COLO668 (cell line): ENCODE data around the gene BBS4.

Source experiments
- DNase-seq: peaks from one replicate; lab custom pipeline; 2025; ENCODE audit not compliant: unreplicated experiment; lab: John Stamatoyannopoulos, UW

BBS4 gene

DNA sequence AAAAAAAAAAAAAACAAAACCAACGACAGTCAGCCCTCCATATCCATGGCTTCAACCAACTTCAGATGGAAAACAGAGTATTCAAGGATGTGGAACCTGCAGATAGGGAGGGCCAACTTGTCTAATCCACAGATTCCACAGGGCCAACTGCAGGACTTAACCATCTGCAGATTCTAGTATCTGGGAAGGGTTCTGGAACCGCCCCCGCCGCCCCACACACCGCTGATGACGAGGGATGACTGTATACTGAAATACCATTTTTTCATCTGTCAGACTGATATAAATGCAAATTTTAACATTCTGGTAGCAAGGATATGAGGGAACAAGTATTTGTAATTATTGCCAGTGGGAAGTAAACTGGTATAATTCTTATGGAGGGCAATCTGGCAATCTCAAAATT, 68.1 kb downstream of the BBS4 start:
- no peak for DNase-seq

DNA sequence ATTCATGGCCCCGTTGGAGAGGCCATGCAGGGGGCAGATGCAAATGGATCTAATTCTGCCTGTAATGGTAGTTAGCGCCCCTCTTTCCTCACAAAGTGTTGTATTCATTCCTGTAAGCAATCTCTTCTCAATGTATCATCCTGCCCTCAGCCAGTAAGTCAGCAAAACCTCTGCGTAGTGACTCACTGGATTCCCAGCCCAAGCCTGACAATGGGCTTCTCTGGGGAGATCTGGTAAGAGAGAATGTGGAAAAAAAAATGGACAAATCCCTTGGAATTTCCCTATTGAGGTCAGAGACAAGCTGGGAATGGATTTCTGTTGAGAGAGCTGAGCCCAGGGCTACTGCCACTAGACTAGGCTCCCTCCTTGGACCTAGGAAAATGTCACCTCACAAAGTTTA, 72.2 kb downstream of the BBS4 start:
- DNase-seq = no peak

- DNase-seq = no peak
These were observed 74.7 kb downstream of the BBS4 start for GRCh38 chr15:72760590-72761260.

GRCh38 chr15:72764656-72765055, 78.6 kb downstream of the BBS4 start:
- no peak for DNase-seq

DNA sequence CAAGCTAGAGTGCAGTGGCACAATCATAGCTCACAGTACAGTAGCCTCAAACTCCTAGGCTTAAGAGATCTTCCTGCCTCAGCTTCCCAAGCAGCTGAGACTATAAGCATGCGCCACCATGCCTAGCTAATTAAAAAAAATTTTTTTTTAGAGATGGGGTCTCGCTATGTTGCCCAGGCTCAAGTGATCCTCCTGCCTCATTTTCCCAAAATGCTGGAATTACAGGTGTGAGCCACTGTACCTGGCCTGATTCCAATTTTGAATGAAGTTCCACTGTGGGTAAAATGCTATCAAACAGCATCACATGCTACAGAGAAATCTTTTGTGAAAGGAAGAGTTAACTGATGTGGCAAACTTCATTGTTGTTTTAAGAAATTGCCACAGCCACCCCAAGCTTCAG, 80.0 kb downstream of the BBS4 start:
- no peak for DNase-seq

DNA sequence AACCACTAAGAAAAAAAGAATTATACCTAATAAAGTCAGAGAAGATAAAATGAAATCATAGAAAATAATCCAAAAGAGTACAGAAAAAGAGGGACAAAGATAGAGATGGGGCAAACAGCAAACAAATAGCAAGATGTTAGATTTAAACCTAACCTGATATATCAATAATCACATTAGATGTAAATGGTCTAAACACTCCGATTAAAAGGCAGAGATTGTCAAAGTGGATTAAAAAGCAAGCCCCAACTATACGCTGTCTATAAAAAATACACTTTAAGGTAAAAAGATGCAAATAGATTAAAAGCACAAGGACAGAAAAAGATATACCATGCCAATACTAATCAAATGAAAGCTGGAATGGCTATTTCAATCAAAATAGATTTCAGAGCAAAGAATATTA, 80.8 kb downstream of the BBS4 start:
- DNase-seq = no peak

DNA sequence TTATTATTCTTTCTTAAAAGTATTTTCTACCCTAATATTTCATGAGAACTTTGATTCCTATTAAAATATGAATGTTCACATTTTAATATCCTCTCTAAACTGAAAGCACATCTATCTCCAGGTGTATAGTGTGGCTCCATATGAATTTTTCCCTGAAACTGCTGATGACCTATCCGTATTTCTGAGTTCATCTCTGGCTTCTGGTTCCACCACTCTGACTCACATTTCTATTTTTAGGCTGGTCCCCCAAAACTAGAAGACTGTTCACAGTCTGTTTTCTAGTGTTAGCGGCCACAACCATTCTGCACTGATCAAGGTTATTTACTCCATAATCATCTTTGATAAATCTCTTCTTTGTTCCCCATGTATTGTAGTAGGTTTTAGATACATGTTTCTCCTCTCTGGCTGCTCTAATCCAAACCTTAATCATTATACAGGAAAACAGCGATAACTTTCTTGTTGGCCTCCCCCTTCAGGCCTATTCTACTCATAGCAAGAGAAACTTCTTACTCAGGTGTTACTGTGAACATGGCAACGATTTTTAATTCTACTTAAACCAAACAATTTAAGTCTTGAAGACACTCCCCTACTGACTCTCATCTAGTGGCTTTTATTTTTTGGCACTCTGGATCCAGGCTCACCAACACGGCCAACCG, 84.8 kb downstream of the BBS4 start:
- no peak for DNase-seq

GRCh38 chr15:72771329-72771725, 85.3 kb downstream of the BBS4 start:
- DNase-seq = no peak

- no peak for DNase-seq
These were observed 88.8 kb downstream of the BBS4 start for GRCh38 chr15:72774696-72775383.

GRCh38 chr15:72778796-72779195, 92.8 kb downstream of the BBS4 start:
- DNase-seq = no peak

DNA sequence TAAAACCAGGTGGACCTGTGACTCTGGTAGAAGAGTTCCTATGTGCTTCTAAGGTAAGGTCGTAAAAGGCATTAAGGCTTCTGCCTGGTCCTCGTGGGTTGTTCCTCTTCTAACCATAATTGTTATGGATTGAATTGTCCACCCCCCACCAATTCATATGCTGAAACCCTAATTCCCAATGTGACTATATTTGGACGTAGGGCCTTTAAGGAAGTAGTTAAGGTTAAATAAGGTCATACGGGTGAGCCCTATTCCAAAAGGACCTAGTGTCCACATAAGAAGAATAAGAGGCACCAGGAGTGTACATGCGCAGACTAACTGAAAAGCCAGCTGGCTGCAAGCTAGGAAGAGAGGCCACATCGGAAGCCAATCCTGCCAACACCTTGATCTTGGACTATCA, 95.6 kb downstream of the BBS4 start:
- no peak for DNase-seq

- no peak for DNase-seq
These were observed 96.4 kb downstream of the BBS4 start for GRCh38 chr15:72782274-72783003.

- no peak for DNase-seq
These were observed 97.1 kb downstream of the BBS4 start for GRCh38 chr15:72783004-72783639.

DNA sequence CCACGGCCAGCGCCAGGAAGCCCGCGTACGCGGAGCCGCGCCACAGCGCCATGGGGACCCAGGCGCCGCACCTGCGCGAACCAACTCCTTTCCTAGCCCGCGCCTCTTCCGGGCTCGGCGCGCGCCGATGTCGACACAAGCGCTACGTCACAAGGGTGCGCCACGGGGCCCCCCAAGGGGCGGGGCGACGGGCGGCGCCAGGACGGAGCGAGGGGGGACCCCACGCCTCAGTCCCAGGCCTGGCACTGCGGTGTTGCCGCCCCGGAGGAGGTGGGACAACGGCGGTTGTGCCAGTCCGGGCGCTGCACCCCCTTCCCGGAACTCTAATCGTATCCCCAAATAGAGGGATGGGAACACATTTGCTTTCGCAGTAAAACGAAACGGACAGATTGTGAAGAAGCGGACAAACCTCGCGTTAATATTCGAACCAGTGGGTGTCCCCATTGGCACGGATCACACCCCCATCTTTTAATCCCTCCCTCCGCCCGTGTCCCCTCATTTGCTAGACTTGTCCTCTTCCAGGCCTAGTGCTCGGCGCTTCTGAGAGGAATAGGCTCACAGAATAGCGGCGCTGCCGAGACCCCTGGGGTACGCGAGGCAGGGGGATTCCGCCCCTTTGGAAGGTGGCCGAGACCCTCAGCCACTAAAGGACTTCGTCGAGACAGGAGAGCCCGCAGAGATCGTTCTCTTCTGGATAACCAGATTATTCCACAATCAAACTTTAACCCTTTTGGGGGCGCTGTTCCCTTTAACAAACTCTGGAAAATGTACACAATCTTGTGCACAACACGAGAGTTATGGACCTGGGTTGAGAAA, 97.8 kb downstream of the BBS4 start, which contains the start of gene ADPGK:
TSS of gene ADPGK (minus strand) at position 119 of the 816 bp plus-strand sequence. CDS start at position 52, 67 bp downstream.
- peak; percentile 91 for DNase-seq

DNA sequence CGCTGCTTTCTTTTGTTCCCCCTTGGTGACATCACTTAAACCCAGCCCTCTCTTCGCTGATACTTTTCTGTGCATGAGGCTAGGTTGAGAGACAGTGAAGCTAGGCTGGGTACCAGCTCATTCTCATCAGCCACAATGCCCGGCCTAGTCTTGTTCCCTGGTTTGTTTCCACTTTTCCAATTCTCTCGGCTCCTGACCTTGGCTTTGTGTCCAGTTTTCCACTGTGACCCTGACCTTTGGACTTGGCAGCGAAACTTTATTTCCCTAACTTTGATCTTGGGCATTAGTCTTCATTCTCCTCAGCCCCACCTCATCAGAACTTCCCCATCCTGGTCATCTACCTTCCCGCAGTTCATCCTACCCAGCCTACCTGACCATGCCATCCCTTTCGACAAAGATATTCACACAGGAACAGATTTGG, 98.5 kb downstream of the BBS4 start:
- no peak for DNase-seq

- no peak for DNase-seq
These were observed 99.4 kb downstream of the BBS4 start for GRCh38 chr15:72785432-72785831.

DNA sequence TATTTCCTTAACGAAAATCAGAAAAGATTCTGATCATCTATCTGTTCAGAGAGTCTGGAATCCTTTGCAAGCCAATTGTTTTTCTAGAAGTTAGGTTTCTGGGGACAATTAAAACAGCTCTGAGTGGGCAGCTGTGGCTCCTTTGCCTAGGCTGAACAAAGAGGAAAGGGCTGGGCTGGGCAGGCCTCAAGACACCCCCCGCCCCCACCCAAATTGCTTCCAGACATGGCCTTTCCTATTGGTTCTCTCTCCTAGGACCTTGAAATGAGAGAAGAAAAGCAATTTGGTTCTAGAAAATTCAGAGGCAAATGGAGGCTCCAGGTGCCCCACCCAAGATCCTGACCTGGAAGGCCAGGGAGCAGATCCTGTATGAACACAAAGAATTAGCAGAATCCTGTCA, 99.8 kb downstream of the BBS4 start:
- no peak for DNase-seq

GRCh38 chr15:72786242-72786641, 100.2 kb downstream of the BBS4 start:
- DNase-seq = no peak

GRCh38 chr15:72786676-72787345, 100.8 kb downstream of the BBS4 start:
- DNase-seq = no peak

- no peak for DNase-seq
These were observed 101.5 kb downstream of the BBS4 start for GRCh38 chr15:72787526-72787925.
